ENCODE results near the gene TM9SF1.

Gene TM9SF1

GRCh38 chr14:24146453-24146977 is 48.7 kb downstream of the TM9SF1 start, which contains the start of gene PSME2:
Gene PSME2 (minus strand): TSS chr14:24146610. CDS start chr14:24146581, 29 bp downstream.
- H2BK12ac ChIP-seq (ENCODE audit: low read length in 2 of 2): peak within 1 kb of the TSS; percentile 40 to 44
- WGBS: 1% methylated on average over 22 of the region's 25 CpGs
- H3K4me3 ChIP-seq (ENCODE audit: insufficient read depth in 1 of 2, low read depth in 1 of 2, low read length in 2 of 2): peak within 1 kb of the TSS; percentile 92 to 96
- H3K4me2 ChIP-seq (ENCODE audit: low read length, poor library complexity, severe bottlenecking): peak within 1 kb of the TSS; percentile 96
- no peak within 1 kb of the TSS for H2BK5ac ChIP-seq (ENCODE audit: low read depth, low read length, poor library complexity, severe bottlenecking)
- H3K79me1 ChIP-seq (replicated peaks; ENCODE audit: low read length, poor library complexity, severe bottlenecking): peaks cover 35% of the 10 kb centered on the region
- H3K4me1 ChIP-seq (ENCODE audit: control insufficient read depth, insufficient read depth, low read depth, low read length): peaks cover 18% of the 10 kb centered on the region
- H3K14ac ChIP-seq (ENCODE audit: low read length in 2 of 2): peak within 1 kb of the TSS in 1 of 2 experiments; percentile 87
- H3K27me3 ChIP-seq (ENCODE audit: control insufficient read depth in 1 of 2, insufficient read depth in 1 of 2, low read length in 2 of 2): no peaks in the 10 kb centered on the region
- peak within 1 kb of the TSS; percentile 66 for H4K91ac ChIP-seq (ENCODE audit: low read length)
- DNase-seq: peak; percentile 99
- H2AK5ac ChIP-seq (ENCODE audit: low read length, severe bottlenecking): no peak within 1 kb of the TSS
- H2BK15ac ChIP-seq (ENCODE audit: low read depth, poor library complexity, severe bottlenecking): peak within 1 kb of the TSS; percentile 97
- peak within 1 kb of the TSS; percentile 94 for H3K9ac ChIP-seq (ENCODE audit: low read length)
- H4K8ac ChIP-seq (ENCODE audit: low read length): peak within 1 kb of the TSS; percentile 85
- H3K36me3 ChIP-seq (ENCODE audit: control insufficient read depth in 1 of 2, insufficient read depth in 2 of 2, low read depth in 1 of 2, low read length in 2 of 2): peaks cover 32 to 50% of the 10 kb centered on the region in 2 experiments
- H3K23ac ChIP-seq (ENCODE audit: low read length in 2 of 2): peak within 1 kb of the TSS in 1 of 2 experiments; percentile 75
- peak within 1 kb of the TSS; percentile 43 for H2AFZ ChIP-seq (ENCODE audit: low read depth, low read length)
- H3K9me3 ChIP-seq (ENCODE audit: control insufficient read depth, low read length): no peaks in the 10 kb centered on the region
- peak within 1 kb of the TSS; percentile 81 for H3K27ac ChIP-seq (ENCODE audit: low read length, poor library complexity, severe bottlenecking)
- peak within 1 kb of the TSS; percentile 66 to 89 for H3K4ac ChIP-seq (ENCODE audit: low read depth in 1 of 2, low read length in 2 of 2)
- H2BK120ac ChIP-seq (ENCODE audit: low read depth, low read length): peak within 1 kb of the TSS; percentile 67
- H3K18ac ChIP-seq (ENCODE audit: low read depth in 1 of 2, low read length in 2 of 2): peak within 1 kb of the TSS; percentile 87 to 88

GRCh38 chr14:24145690-24146452 is 49.4 kb downstream of the TM9SF1 start:
- Histone ChIP-seq H3K4me2 (ENCODE audit: low read length, poor library complexity, severe bottlenecking) (peak overlapping the region; percentile 76), H2BK5ac (ENCODE audit: low read depth, low read length, poor library complexity, severe bottlenecking) (no peak overlapping the region), H2AK5ac (ENCODE audit: low read length, severe bottlenecking) (no peak overlapping the region), H4K91ac (ENCODE audit: low read length) (peak overlapping the region; percentile 66), H2BK12ac (ENCODE audit: low read length in 2 of 2) (peak overlapping the region in 1 of 2 experiments; percentile 44), H3K4ac (ENCODE audit: low read depth in 1 of 2, low read length in 2 of 2) (peak overlapping the region; percentile 2 to 19), H3K27me3 (ENCODE audit: control insufficient read depth in 1 of 2, insufficient read depth in 1 of 2, low read length in 2 of 2) (no peaks in the 10 kb centered on the region), H3K79me1 (replicated peaks; ENCODE audit: low read length, poor library complexity, severe bottlenecking) (peaks cover 29% of the 10 kb centered on the region), H3K36me3 (ENCODE audit: control insufficient read depth in 1 of 2, insufficient read depth in 2 of 2, low read depth in 1 of 2, low read length in 2 of 2) (peaks cover 26 to 44% of the 10 kb centered on the region in 2 experiments), H3K14ac (ENCODE audit: low read length in 2 of 2) (peak overlapping the region in 1 of 2 experiments; percentile 87), H3K27ac (ENCODE audit: low read length, poor library complexity, severe bottlenecking) (peak overlapping the region; percentile 81), H3K18ac (ENCODE audit: low read depth in 1 of 2, low read length in 2 of 2) (peak overlapping the region; percentile 41 to 87), H4K8ac (ENCODE audit: low read length) (no peak overlapping the region), H3K9ac (ENCODE audit: low read length) (peak overlapping the region; percentile 94), H2AFZ (ENCODE audit: low read depth, low read length) (peak overlapping the region; percentile 43), H3K4me3 (ENCODE audit: insufficient read depth in 1 of 2, low read depth in 1 of 2, low read length in 2 of 2) (peak overlapping the region; percentile 67 to 96), H3K4me1 (ENCODE audit: control insufficient read depth, insufficient read depth, low read depth, low read length) (peaks cover 18% of the 10 kb centered on the region), H3K9me3 (ENCODE audit: control insufficient read depth, low read length) (no peaks in the 10 kb centered on the region), H2BK15ac (ENCODE audit: low read depth, poor library complexity, severe bottlenecking) (peak overlapping the region; percentile 55), H3K23ac (ENCODE audit: low read length in 2 of 2) (no peak overlapping the region), H2BK120ac (ENCODE audit: low read depth, low read length) (no peak overlapping the region)
- DNase-seq: peak; percentile 92
- WGBS: 40% methylated on average over 8 of the region's 9 CpGs

GRCh38 chr14:24145219-24145618 is 50.0 kb downstream of the TM9SF1 start:
- H3K36me3 ChIP-seq (ENCODE audit: control insufficient read depth in 1 of 2, insufficient read depth in 2 of 2, low read depth in 1 of 2, low read length in 2 of 2): peaks cover 19 to 37% of the 10 kb centered on the region in 2 experiments
- H2BK120ac ChIP-seq (ENCODE audit: low read depth, low read length): no peak overlapping the region
- H3K4me3 ChIP-seq (ENCODE audit: insufficient read depth in 1 of 2, low read depth in 1 of 2, low read length in 2 of 2): peak overlapping the region in 1 of 2 experiments; percentile 96
- H3K9me3 ChIP-seq (ENCODE audit: control insufficient read depth, low read length): no peaks in the 10 kb centered on the region
- H2BK5ac ChIP-seq (ENCODE audit: low read depth, low read length, poor library complexity, severe bottlenecking): no peak overlapping the region
- WGBS: 93% methylated on average over 1 of the region's 2 CpGs
- peaks cover 23% of the 10 kb centered on the region for H3K79me1 ChIP-seq (replicated peaks; ENCODE audit: low read length, poor library complexity, severe bottlenecking)
- peak overlapping the region; percentile 76 for H3K4me2 ChIP-seq (ENCODE audit: low read length, poor library complexity, severe bottlenecking)
- H2AFZ ChIP-seq (ENCODE audit: low read depth, low read length): no peak overlapping the region
- H2AK5ac ChIP-seq (ENCODE audit: low read length, severe bottlenecking): peak overlapping the region; percentile 30
- peak overlapping the region in 1 of 2 experiments; percentile 25 for H2BK12ac ChIP-seq (ENCODE audit: low read length in 2 of 2)
- DNase-seq: no peak
- no peak overlapping the region for H3K14ac ChIP-seq (ENCODE audit: low read length in 2 of 2)
- H4K8ac ChIP-seq (ENCODE audit: low read length): no peak overlapping the region
- peak overlapping the region; percentile 94 for H3K9ac ChIP-seq (ENCODE audit: low read length)
- H3K18ac ChIP-seq (ENCODE audit: low read depth in 1 of 2, low read length in 2 of 2): no peak overlapping the region
- peaks cover 18% of the 10 kb centered on the region for H3K4me1 ChIP-seq (ENCODE audit: control insufficient read depth, insufficient read depth, low read depth, low read length)
- no peaks in the 10 kb centered on the region for H3K27me3 ChIP-seq (ENCODE audit: control insufficient read depth in 1 of 2, insufficient read depth in 1 of 2, low read length in 2 of 2)
- no peak overlapping the region for H3K4ac ChIP-seq (ENCODE audit: low read depth in 1 of 2, low read length in 2 of 2)
- H3K27ac ChIP-seq (ENCODE audit: low read length, poor library complexity, severe bottlenecking): peak overlapping the region; percentile 81
- no peak overlapping the region for H3K23ac ChIP-seq (ENCODE audit: low read length in 2 of 2)
- no peak overlapping the region for H2BK15ac ChIP-seq (ENCODE audit: low read depth, poor library complexity, severe bottlenecking)
- H4K91ac ChIP-seq (ENCODE audit: low read length): peak overlapping the region; percentile 7

- Histone ChIP-seq H3K18ac (ENCODE audit: low read depth in 1 of 2, low read length in 2 of 2) (no peak overlapping the region), H2AK5ac (ENCODE audit: low read length, severe bottlenecking) (no peak overlapping the region), H2BK5ac (ENCODE audit: low read depth, low read length, poor library complexity, severe bottlenecking) (no peak overlapping the region), H3K4me3 (ENCODE audit: insufficient read depth in 1 of 2, low read depth in 1 of 2, low read length in 2 of 2) (no peak overlapping the region), H3K36me3 (ENCODE audit: control insufficient read depth in 1 of 2, insufficient read depth in 2 of 2, low read depth in 1 of 2, low read length in 2 of 2) (peaks cover 15 to 34% of the 10 kb centered on the region in 2 experiments), H3K4me1 (ENCODE audit: control insufficient read depth, insufficient read depth, low read depth, low read length) (peaks cover 20% of the 10 kb centered on the region), H3K23ac (ENCODE audit: low read length in 2 of 2) (no peak overlapping the region), H3K9ac (ENCODE audit: low read length) (no peak overlapping the region), H3K27ac (ENCODE audit: low read length, poor library complexity, severe bottlenecking) (no peak overlapping the region), H3K79me1 (replicated peaks; ENCODE audit: low read length, poor library complexity, severe bottlenecking) (peaks cover 19% of the 10 kb centered on the region), H3K27me3 (ENCODE audit: control insufficient read depth in 1 of 2, insufficient read depth in 1 of 2, low read length in 2 of 2) (no peaks in the 10 kb centered on the region), H4K8ac (ENCODE audit: low read length) (no peak overlapping the region), H3K9me3 (ENCODE audit: control insufficient read depth, low read length) (no peaks in the 10 kb centered on the region), H4K91ac (ENCODE audit: low read length) (no peak overlapping the region), H2AFZ (ENCODE audit: low read depth, low read length) (no peak overlapping the region), H2BK15ac (ENCODE audit: low read depth, poor library complexity, severe bottlenecking) (no peak overlapping the region), H3K14ac (ENCODE audit: low read length in 2 of 2) (no peak overlapping the region), H3K4ac (ENCODE audit: low read depth in 1 of 2, low read length in 2 of 2) (no peak overlapping the region), H2BK12ac (ENCODE audit: low read length in 2 of 2) (no peak overlapping the region), H2BK120ac (ENCODE audit: low read depth, low read length) (no peak overlapping the region), H3K4me2 (ENCODE audit: low read length, poor library complexity, severe bottlenecking) (no peak overlapping the region)
- DNase-seq: no peak
- 100% methylated on average over 1 of the region's 1 CpG for WGBS
These were observed 50.8 kb downstream of the TM9SF1 start for GRCh38 chr14:24144451-24144850.

Measured in mesenchymal stem cell (in vitro differentiated cells and primary cell).